Body of pancreas (tissue), 4 donors: ENCODE results near the gene OR51B4. TPM values are rescaled to one million over a fixed set of nuclear protein-coding genes. Genes with fewer than 3 reads are reported as not detected.

ENCODE experiments used
- ATAC-seq: fragments of 150-250 bp; one replicate; pipeline ENCODE4 v1.9.1; 2016
- DNase-seq, 4 donors: peaks; one replicate each; pipeline ENCODE4 v3.0.0-alpha.2; 2019
- H3K27ac ChIP-seq, 4 donors: fragments of 200-600 bp; sonication (generic); 1 replicate in 3 of 4; 2 replicates in 1 of 4; pipeline versions ENCODE4 v1.5.1 to v1.6.1; 2016 to 2019; ENCODE audit warnings: mild to moderate bottlenecking in 1 of 4, mixed read lengths in 1 of 4, moderate library complexity in 1 of 4
- H3K27me3 ChIP-seq, 2 donors: fragments of 200-600 bp; sonication (generic); one replicate each; pipeline ENCODE4 v1.6.0; 2016; ENCODE audit warnings: mild to moderate bottlenecking in 1 of 2
- H3K36me3 ChIP-seq, 2 donors: fragments of 200-600 bp; sonication (generic); replicated peaks in 1 of 2; 2 replicates each; pipeline ENCODE4 v1.5.1; 2016; ENCODE audit warnings: low read depth in 2 of 2; ENCODE audit not compliant: insufficient read depth in 1 of 2
- H3K4me1 ChIP-seq: fragments of 200-600 bp; sonication (generic); one replicate; pipeline ENCODE4 v1.6.0; 2016
- H3K4me3 ChIP-seq, 2 donors: fragments of 200-600 bp; sonication (generic); 1 replicate in 1 of 2; 2 replicates in 1 of 2; pipeline ENCODE4 v1.5.1; 2016 to 2019
- H3K9me3 ChIP-seq, 3 donors: fragments of 200-600 bp; sonication (generic); 1 replicate in 2 of 3; 2 replicates in 1 of 3; pipeline ENCODE4 v1.5.1; 2016
- POLR2A ChIP-seq, 3 donors: fragments of 450-650 bp; IDR thresholded peaks; one replicate each; pipeline ENCODE4 v1.6.1; 2016; ENCODE audit warnings: antibody characterized with exemption in 3 of 3, mild to moderate bottlenecking in 2 of 3
- WGBS, 2 donors: methylation state at CpG; one replicate each; pipeline ENCODE4 v1.1.5; 2017; 5-methylcytosine and 5-hydroxymethylcytosine counted together
- intact Hi-C: fragments of 100-400 bp; cut with DNase I; formaldehyde crosslinking; loops from one replicate; pipeline ENCODE4 v1.15.1; 2023
- total RNA-seq, 2 donors: library from RNA; depleted of rRNA; stranded (reverse); fragments of >200 nt; gene quantifications; one replicate each; pipeline ENCODE4 v1.1.0, GENCODE V29; 2016
- TF ChIP-seq, protein P1 (sequence below), 7 experiments: fragments of 450-650 bp in 4 of 7; fragments of 200-600 bp in 3 of 7; sonication (generic) in 3 of 7; IDR thresholded peaks; one replicate each; pipeline ENCODE4 v1.5.1; 2016 to 2019; ENCODE audit warnings: antibody characterized with exemption in 7 of 7

OR51B4 gene
- total RNA-seq, 2 donors from 2014 or later, result 0.52 to 0.66 TPM

DNA sequence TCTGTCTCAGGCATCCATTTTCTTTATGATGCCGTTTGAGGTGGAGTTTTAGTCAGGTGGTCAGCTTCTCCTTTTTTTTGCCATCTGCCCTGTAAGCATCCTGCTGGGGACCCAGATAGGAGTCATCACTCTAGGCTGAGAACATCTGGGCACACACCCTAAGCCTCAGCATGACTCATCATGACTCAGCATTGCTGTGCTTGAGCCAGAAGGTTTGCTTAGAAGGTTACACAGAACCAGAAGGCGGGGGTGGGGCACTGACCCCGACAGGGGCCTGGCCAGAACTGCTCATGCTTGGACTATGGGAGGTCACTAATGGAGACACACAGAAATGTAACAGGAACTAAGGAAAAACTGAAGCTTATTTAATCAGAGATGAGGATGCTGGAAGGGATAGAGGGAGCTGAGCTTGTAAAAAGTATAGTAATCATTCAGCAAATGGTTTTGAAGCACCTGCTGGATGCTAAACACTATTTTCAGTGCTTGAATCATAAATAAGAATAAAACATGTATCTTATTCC is 21.1 kb downstream of the OR51B4 start:
- no peaks in the 10 kb centered on the region for H3K9me3 ChIP-seq
- DNase-seq (peak in 3 of 4 donors; percentile 18 to 53 (median 20)), ATAC-seq (peak; percentile 53)
- no peaks in the 10 kb centered on the region for H3K36me3 ChIP-seq
- no peaks in the 10 kb centered on the region for H3K27me3 ChIP-seq
- TF ChIP-seq, protein P1, sequence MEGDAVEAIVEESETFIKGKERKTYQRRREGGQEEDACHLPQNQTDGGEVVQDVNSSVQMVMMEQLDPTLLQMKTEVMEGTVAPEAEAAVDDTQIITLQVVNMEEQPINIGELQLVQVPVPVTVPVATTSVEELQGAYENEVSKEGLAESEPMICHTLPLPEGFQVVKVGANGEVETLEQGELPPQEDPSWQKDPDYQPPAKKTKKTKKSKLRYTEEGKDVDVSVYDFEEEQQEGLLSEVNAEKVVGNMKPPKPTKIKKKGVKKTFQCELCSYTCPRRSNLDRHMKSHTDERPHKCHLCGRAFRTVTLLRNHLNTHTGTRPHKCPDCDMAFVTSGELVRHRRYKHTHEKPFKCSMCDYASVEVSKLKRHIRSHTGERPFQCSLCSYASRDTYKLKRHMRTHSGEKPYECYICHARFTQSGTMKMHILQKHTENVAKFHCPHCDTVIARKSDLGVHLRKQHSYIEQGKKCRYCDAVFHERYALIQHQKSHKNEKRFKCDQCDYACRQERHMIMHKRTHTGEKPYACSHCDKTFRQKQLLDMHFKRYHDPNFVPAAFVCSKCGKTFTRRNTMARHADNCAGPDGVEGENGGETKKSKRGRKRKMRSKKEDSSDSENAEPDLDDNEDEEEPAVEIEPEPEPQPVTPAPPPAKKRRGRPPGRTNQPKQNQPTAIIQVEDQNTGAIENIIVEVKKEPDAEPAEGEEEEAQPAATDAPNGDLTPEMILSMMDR (IDR thresholded peaks at IDR 0.05), result no peak
- TF ChIP-seq POLR2A (IDR thresholded peaks at IDR 0.05), result no peak
- intact Hi-C loops, result no loop called here
- no peak overlapping the region for H3K4me3 ChIP-seq
- 49 to 63% methylated on average over 3 of the region's 3 CpGs for WGBS, 2 donors
- no peaks in the 10 kb centered on the region for H3K4me1 ChIP-seq
- H3K27ac ChIP-seq, result no peak overlapping the region

DNA sequence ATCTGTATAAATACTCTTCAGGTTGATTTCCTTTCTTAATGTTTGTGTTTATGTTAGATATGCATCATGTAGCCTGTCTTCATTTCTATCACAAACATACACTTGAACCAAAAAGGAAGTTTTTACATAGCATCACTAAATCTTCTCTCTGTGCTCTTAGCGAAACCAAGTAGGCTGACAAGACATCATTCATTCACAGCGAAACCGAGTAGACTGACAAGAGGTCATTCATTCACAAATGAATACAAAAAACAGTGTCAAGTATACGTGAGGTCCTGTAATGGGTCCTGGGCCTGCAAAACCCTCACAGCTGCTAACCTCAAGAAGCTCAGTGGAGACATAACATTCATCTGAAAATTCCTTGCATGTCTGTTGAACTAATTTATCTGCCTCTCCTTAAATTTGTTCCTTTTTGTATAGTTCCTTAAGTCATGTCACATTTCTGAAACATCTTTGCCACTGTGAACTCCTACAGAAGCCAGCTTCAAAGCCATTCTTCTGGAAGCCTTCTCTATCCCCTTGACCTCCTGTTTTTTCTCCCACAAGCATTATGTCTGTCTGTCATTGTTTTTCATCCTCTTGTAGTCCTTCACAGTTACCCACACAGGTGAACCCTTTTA is 22.2 kb downstream of the OR51B4 start:
- H3K4me3 ChIP-seq, result no peak overlapping the region
- no peaks in the 10 kb centered on the region for H3K4me1 ChIP-seq
- intact Hi-C loops, result no loop called here
- H3K36me3 ChIP-seq, result no peaks in the 10 kb centered on the region
- TF ChIP-seq POLR2A (IDR thresholded peaks at IDR 0.05), result no peak
- TF ChIP-seq, protein P1 (IDR thresholded peaks at IDR 0.05), result no peak
- WGBS, 2 donors, result 71 to 72% methylated on average over 4 of the region's 4 CpGs
- DNase-seq (no peak), ATAC-seq (no peak)
- H3K27ac ChIP-seq, result no peak overlapping the region
- H3K9me3 ChIP-seq, result no peaks in the 10 kb centered on the region
- no peaks in the 10 kb centered on the region for H3K27me3 ChIP-seq

DNA sequence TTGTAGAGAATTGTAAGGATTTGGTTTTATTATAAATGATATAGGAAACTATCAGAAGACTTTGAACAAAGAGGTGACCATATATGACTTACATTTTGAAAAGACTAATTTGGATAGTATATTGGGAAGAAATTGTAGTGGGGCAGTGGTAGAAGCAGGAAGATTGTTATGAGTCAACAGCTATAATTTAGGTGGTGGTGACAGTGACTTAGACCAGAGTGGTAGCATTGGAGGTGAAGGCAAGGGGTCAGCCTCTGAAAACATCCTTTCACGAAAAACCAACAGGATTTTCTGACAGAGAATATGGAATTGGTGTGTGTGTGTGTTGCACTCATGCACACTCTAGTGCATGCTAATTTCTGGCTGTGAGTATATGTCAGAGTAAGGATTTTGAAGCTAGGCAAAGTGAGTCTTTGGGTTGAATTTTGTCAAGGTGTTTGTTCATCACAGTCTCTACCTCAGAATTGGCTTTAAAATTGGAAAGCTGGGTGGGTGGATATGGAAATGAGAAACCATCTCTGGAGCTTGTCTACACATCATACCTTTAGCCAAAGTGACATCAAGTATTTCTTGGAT is 23.9 kb downstream of the OR51B4 start:
- no peak overlapping the region for H3K27ac ChIP-seq
- H3K4me3 ChIP-seq, result no peak overlapping the region
- no peak for DNase-seq
- WGBS, 2 donors, result 73 to 75% methylated on average over 1 of the region's 1 CpG
- H3K9me3 ChIP-seq, result no peaks in the 10 kb centered on the region
- intact Hi-C loops, result no loop called here
- no peaks in the 10 kb centered on the region for H3K36me3 ChIP-seq
- TF ChIP-seq, protein P1 (IDR thresholded peaks at IDR 0.05), result no peak
- no peak for TF ChIP-seq POLR2A (IDR thresholded peaks at IDR 0.05)
- no peaks in the 10 kb centered on the region for H3K4me1 ChIP-seq
- no peaks in the 10 kb centered on the region for H3K27me3 ChIP-seq
- ATAC-seq, result no peak

DNA sequence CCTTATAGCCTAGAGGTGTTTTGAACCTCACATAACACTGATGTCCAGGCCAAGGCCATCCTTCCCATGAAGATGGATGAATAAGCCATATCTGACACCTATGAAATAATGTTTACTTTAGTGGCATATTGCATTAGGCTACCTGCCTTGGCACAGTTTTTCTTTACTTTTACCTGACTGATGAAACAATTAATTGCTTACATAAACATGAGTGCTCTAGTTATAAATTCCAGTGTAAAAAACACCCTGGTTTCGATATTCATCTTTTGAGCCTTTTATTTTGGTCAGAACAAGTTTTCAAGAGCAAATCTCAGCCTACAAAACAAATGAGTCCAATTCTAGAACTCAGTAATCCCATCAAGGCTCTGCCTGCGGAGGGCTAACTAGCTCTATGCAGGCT is 25.0 kb downstream of the OR51B4 start:
- no peak for DNase-seq
- Histone ChIP-seq H3K4me3 (no peak overlapping the region), H3K36me3 (no peaks in the 10 kb centered on the region), H3K4me1 (no peaks in the 10 kb centered on the region), H3K27me3 (no peaks in the 10 kb centered on the region), H3K9me3 (no peaks in the 10 kb centered on the region), H3K27ac (no peak overlapping the region)
- no peak for ATAC-seq
- no peak for TF ChIP-seq POLR2A (IDR thresholded peaks at IDR 0.05)
- TF ChIP-seq, protein P1 (IDR thresholded peaks at IDR 0.05), result no peak
- intact Hi-C loops, result no loop called here
- 57 to 65% methylated on average over 2 of the region's 2 CpGs for WGBS, 2 donors
